ENCODE measurements around the gene SMCR8. TPM values are rescaled to one million over a fixed set of nuclear protein-coding genes. Genes with fewer than 3 reads are reported as not detected.
"Not testable (repeated sequence)": the region's sequence is repeated elsewhere in the genome, so short reads cannot be mapped to it uniquely, and the experiment has no call there.

SMCR8 gene
- polyA plus RNA-seq, 1 experiment = 9.2 TPM

DNA sequence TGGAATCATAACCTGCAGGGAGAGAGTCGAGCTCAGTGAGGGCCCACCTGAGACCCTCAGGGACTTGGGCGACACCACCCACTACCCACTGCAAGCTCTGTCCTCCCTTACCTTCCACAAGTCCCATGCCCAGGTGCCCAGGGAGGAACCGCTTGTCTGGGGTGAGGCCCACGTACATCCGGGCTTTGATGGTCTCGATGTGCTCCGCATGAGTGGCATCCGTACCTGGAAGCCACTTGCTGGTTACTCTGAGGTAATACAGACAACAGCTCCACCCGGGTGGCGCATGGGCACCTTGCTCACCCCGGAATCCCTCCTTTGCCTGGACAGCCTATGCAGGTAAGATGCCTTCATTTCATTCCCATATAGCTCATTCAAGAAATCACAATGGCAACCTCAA, 29.8 kb upstream of the SMCR8 start:
- CTCF ChIA-PET = interaction anchor here (1.4 kb wide), 1 partner anchor 35 kb away, joined by 3 read pairs; no protein-coding TSS in a partner anchor

DNA sequence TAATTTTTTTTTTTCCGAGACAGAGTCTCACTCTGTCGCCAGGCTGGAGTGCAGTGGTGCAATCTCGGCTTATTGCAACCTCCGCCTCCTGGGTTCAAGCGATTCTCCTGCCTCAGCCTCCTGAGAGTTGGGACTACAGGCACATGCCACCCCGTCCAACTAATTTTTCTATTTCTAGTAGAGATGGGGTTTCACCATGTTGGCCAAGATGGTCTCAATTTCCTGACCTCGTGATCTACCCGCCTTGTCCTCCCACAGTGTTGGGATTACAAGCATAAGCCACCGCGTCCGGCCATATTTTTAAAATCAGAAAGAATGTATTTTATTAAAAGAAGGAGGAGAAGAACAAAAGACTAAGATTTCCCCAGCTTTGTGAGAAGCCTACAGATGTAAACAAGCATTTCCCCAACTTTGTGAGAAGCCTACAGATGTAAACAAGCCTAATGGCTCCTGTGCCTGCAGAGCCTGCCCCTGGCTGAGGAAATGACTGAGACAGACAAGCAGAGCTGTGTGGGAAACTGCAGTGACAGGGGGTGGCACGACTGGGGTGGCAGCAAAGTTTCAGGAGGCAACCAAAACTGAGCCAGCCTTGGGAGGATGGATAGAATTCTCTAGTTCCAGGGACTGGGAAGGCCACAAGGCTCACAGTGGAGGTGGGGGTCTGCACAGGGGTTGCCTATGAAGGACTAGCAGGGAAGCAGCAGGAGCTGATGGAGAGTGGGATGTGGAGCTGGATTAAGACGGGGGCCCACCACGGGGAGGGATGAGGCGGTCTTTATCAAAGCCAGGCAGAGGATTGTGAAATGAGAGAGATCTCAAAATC, 23.2 kb upstream of the SMCR8 start:
- ChIA-PET POLR2A (no interaction called here), CTCF (no interaction called here)
- Histone ChIP-seq H3K4me3 (ENCODE audit: low read depth, low read length) (no peak overlapping the region), H3K36me3 (ENCODE audit: control insufficient read depth, insufficient read depth, low read length) (peaks cover 21% of the 10 kb centered on the region), H3K27me3 (ENCODE audit: control insufficient read depth, insufficient read depth, low read length) (no peaks in the 10 kb centered on the region)
- TF ChIP-seq, protein P1, sequence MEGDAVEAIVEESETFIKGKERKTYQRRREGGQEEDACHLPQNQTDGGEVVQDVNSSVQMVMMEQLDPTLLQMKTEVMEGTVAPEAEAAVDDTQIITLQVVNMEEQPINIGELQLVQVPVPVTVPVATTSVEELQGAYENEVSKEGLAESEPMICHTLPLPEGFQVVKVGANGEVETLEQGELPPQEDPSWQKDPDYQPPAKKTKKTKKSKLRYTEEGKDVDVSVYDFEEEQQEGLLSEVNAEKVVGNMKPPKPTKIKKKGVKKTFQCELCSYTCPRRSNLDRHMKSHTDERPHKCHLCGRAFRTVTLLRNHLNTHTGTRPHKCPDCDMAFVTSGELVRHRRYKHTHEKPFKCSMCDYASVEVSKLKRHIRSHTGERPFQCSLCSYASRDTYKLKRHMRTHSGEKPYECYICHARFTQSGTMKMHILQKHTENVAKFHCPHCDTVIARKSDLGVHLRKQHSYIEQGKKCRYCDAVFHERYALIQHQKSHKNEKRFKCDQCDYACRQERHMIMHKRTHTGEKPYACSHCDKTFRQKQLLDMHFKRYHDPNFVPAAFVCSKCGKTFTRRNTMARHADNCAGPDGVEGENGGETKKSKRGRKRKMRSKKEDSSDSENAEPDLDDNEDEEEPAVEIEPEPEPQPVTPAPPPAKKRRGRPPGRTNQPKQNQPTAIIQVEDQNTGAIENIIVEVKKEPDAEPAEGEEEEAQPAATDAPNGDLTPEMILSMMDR (IDR thresholded peaks at IDR 0.05; ENCODE audit: insufficient read depth, low read depth, low read length) = no peak
- DNase-seq (ENCODE audit: low read depth) = no peak

More for the DNA sequence above, 29.8 kb upstream of the SMCR8 start:
- Histone ChIP-seq H3K4me3 (ENCODE audit: low read depth, low read length) (no peak overlapping the region), H3K27me3 (ENCODE audit: control insufficient read depth, insufficient read depth, low read length) (no peaks in the 10 kb centered on the region), H3K36me3 (ENCODE audit: control insufficient read depth, insufficient read depth, low read length) (peaks cover 33% of the 10 kb centered on the region)
- no peak for DNase-seq (ENCODE audit: low read depth)
- POLR2A ChIA-PET = no interaction called here
- TF ChIP-seq, protein P1 (IDR thresholded peaks at IDR 0.05; ENCODE audit: insufficient read depth, low read depth, low read length) = no peak

DNA sequence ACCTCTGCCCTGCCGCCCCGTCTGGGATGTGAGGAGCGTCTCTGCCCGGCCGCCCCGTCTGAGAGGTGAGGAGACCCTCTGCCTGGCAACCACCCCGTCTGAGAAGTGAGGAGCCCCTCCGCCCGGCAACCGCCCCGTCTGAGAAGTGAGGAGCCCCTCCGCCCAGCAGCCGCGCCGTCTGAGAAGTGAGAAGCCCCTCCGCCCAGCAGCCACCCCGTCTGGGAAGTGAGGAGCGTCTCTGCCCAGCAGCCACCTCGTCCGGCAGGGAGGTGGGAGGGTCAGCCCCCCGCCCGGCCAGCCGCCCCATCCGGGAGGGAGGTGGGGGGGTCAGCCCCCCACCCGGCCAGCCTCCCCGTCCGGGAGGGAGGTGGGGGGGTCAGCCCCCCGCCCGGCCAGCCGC, 17.0 kb upstream of the SMCR8 start:
- POLR2A ChIA-PET; H3K27me3 ChIP-seq (ENCODE audit: control insufficient read depth, insufficient read depth, low read length); CTCF ChIA-PET; H3K4me3 ChIP-seq (ENCODE audit: low read depth, low read length); DNase-seq (ENCODE audit: low read depth): not testable (repeated sequence)
- H3K36me3 ChIP-seq (ENCODE audit: control insufficient read depth, insufficient read depth, low read length) = peaks cover 18% of the 10 kb centered on the region

DNA sequence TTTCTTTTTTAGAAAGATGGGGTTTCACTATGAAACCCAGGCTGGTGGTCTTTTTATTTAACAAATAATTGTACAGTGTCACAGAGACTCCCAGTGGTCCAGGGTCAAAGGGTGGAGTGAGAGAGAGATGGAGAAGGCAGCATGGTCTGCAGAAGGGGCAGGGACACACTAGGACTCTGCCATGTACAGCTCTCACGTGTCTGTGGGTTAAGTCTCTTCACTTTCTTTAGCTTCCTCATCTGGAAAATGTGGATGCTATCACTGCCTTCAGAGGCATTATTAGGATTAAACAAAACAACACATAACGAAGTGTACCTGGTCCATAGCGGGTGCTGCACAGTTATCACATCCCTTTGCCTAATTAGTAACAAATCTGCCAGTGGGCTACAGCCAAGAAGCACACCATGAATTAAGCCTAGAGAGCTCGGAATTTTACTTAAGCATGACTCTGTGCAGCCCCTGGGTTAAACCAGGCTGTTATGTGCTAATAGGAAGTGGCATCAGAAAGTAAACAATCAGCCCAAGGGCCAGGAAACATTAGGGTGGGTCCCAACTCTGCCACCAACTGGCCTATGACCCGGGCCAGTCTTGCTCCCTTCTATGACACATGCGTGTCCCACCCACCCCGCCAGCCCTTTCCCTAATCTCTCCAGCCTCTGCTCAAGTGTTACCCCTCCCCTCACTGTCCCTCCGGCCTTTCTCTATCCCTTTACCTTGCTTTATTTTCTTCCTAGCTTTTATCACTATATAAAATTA, 14.2 kb upstream of the SMCR8 start:
- Histone ChIP-seq H3K27me3 (ENCODE audit: control insufficient read depth, insufficient read depth, low read length) (no peaks in the 10 kb centered on the region), H3K36me3 (ENCODE audit: control insufficient read depth, insufficient read depth, low read length) (peaks cover 25% of the 10 kb centered on the region), H3K4me3 (ENCODE audit: low read depth, low read length) (no peak overlapping the region)
- CTCF ChIA-PET = interaction anchor here (0.9 to 1.2 kb wide), 2 partner anchors 13 to 53 kb away, joined by 4 to 5 read pairs; no protein-coding TSS in a partner anchor
- TF ChIP-seq, protein P1 (IDR thresholded peaks at IDR 0.05; ENCODE audit: insufficient read depth, low read depth, low read length) = no peak
- DNase-seq (ENCODE audit: low read depth) = no peak
- POLR2A ChIA-PET = no interaction called here

DNA sequence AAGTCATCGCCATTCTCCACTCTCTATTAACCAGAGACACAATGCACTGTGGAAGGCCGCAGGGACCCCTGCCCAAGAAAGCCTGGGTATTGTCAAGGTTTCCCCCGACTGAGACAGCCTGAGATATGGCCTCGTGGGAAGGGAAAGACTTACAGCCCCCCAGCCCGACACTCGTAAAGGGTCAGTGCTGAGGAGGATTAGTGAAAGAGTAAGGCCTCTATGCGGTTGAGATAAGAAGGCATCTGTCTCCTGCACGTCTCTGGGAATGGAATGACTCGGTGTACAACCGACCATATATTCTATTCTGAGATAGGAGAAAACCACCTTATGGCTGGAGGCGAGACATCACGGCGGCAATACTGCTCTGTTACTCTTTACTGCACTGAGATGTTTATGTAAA, 11.9 kb upstream of the SMCR8 start:
- H3K36me3 ChIP-seq (ENCODE audit: control insufficient read depth, insufficient read depth, low read length) = peaks cover 27% of the 10 kb centered on the region
- H3K27me3 ChIP-seq (ENCODE audit: control insufficient read depth, insufficient read depth, low read length); H3K4me3 ChIP-seq (ENCODE audit: low read depth, low read length); CTCF ChIA-PET; DNase-seq (ENCODE audit: low read depth); POLR2A ChIA-PET: not testable (repeated sequence)

DNA sequence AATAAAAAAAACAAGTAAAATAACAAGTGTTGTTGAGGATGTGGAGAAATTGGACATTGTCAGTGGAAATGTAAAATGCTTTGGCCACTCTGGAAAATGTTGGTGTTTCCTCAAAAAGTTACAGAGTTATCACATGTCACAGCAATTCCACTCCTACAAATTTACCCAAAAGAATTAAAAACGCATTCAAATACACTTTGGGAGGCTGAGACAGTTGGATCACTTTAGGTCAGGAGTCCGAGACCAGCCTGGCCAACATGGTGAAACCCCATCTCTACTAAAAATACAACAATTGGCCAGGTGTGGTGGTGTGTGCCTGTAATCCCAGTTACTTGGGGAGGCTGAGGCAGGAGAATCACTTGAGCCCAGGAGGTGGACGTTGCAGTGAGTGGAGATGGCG, 5.9 kb upstream of the SMCR8 start:
- H3K36me3 ChIP-seq (ENCODE audit: control insufficient read depth, insufficient read depth, low read length) = peaks cover 13% of the 10 kb centered on the region
- no peak for DNase-seq (ENCODE audit: low read depth)

More for the DNA sequence above, 5.9 kb upstream of the SMCR8 start:
- CTCF ChIA-PET = no interaction called here
- Histone ChIP-seq H3K4me3 (ENCODE audit: low read depth, low read length) (no peak overlapping the region), H3K27me3 (ENCODE audit: control insufficient read depth, insufficient read depth, low read length) (no peaks in the 10 kb centered on the region)
- POLR2A ChIA-PET = no interaction called here
- TF ChIP-seq, protein P1 (IDR thresholded peaks at IDR 0.05; ENCODE audit: insufficient read depth, low read depth, low read length) = no peak
